Neural crest cell (in vitro differentiated cells): Measurements from ENCODE around the gene NEK8. TPM values are rescaled to one million over a fixed set of nuclear protein-coding genes. Genes with fewer than 3 reads are reported as not detected.
"Not testable (repeated sequence)": the region's sequence is repeated elsewhere in the genome, so short reads cannot be mapped to it uniquely, and the experiment has no call there.

Experiments
- DNase-seq: peaks from one replicate; pipeline ENCODE4 v3.0.0; 2021; ENCODE audit warnings: low read depth, mixed read lengths, low spot score
- H3K27ac Mint-ChIP-seq: one replicate; pipeline ENCODE4 v1.8.0; 2021; ENCODE audit warnings: mild to moderate bottlenecking, mixed read lengths; ENCODE audit not compliant: unreplicated experiment
- H3K27me3 Mint-ChIP-seq: 2 replicates; pipeline ENCODE4 v1.8.0; 2021; ENCODE audit warnings: low read depth, mild to moderate bottlenecking, mixed read lengths
- H3K36me3 Mint-ChIP-seq: 2 replicates; pipeline ENCODE4 v1.8.0; 2021; ENCODE audit warnings: low read depth, mild to moderate bottlenecking, mixed read lengths
- H3K4me1 Mint-ChIP-seq: 2 replicates; pipeline ENCODE4 v1.8.0; 2021; ENCODE audit warnings: mixed read lengths
- H3K4me3 Mint-ChIP-seq: one replicate; pipeline ENCODE4 v1.8.0; 2021; ENCODE audit warnings: mild to moderate bottlenecking, mixed read lengths
- H3K9me3 Mint-ChIP-seq: 2 replicates; pipeline ENCODE4 v1.8.0; 2021; ENCODE audit warnings: mixed read lengths
- CTCF ChIP-seq: fragments of 200-600 bp; sonication (generic); conservative IDR thresholded peaks from 2 replicates; pipeline ENCODE4 v1.5.0; 2021; ENCODE audit warnings: antibody characterized with exemption, mild to moderate bottlenecking
- total RNA-seq: library from RNA; stranded (reverse); gene quantifications from 2 replicates; pipeline ENCODE4 v1.2.1, GENCODE V29; 2021

The NEK8 gene
- total RNA-seq, 1 donor from 2014 or later: 6.2 TPM

GRCh38 chr17:28716740-28717577 is 11.6 kb upstream of the NEK8 start:
- Mint-ChIP-seq H3K36me3 (peaks cover 33% of the 10 kb centered on the region), H3K9me3 (no peaks in the 10 kb centered on the region), H3K27me3 (peaks cover 8% of the 10 kb centered on the region), H3K4me3 (peak overlapping the region; percentile 87), H3K4me1 (peaks cover 61% of the 10 kb centered on the region), H3K27ac (peak overlapping the region; percentile 93)
- TF ChIP-seq CTCF: no peak
- peak; percentile 32 for DNase-seq

GRCh38 chr17:28717578-28718332 is 10.8 kb upstream of the NEK8 start, which contains the start of gene RAB34:
TSS of gene RAB34 (minus strand) at chr17:28717868. CDS start at chr17:28717266, 602 bp downstream.
- DNase-seq: peak; percentile 73

GRCh38 chr17:28718333-28719020 is 10.1 kb upstream of the NEK8 start:
- H3K4me3 Mint-ChIP-seq: peak overlapping the region; percentile 87
- H3K27me3 Mint-ChIP-seq: peaks cover 8% of the 10 kb centered on the region
- peaks cover 63% of the 10 kb centered on the region for H3K4me1 Mint-ChIP-seq
- no peak for DNase-seq
- peak overlapping the region; percentile 98 for H3K27ac Mint-ChIP-seq
- TF ChIP-seq CTCF: no peak
- no peaks in the 10 kb centered on the region for H3K9me3 Mint-ChIP-seq
- peaks cover 30% of the 10 kb centered on the region for H3K36me3 Mint-ChIP-seq

More at GRCh38 chr17:28717578-28718332, 10.8 kb upstream of the NEK8 start, which contains the start of gene RAB34:
- Mint-ChIP-seq H3K27me3 (peaks cover 8% of the 10 kb centered on the region), H3K4me1 (peaks cover 60% of the 10 kb centered on the region), H3K4me3 (peak within 1 kb of the TSS; percentile 87), H3K9me3 (no peaks in the 10 kb centered on the region), H3K36me3 (peaks cover 30% of the 10 kb centered on the region), H3K27ac (peak within 1 kb of the TSS; percentile 98)
- peak; percentile 60 for TF ChIP-seq CTCF

- Mint-ChIP-seq H3K36me3 (peaks cover 26% of the 10 kb centered on the region), H3K4me1 (peaks cover 67% of the 10 kb centered on the region), H3K27me3 (peaks cover 8% of the 10 kb centered on the region), H3K4me3 (peak overlapping the region; percentile 100), H3K27ac (peak overlapping the region; percentile 98), H3K9me3 (no peaks in the 10 kb centered on the region)
- DNase-seq: peak; percentile 18
- TF ChIP-seq CTCF: no peak
Measured at GRCh38 chr17:28719021-28719433, 9.6 kb upstream of the NEK8 start.

- no peak for DNase-seq
- H3K4me3 Mint-ChIP-seq: peak overlapping the region; percentile 100
- peak; percentile 32 for TF ChIP-seq CTCF
- H3K9me3 Mint-ChIP-seq: no peaks in the 10 kb centered on the region
- peaks cover 78% of the 10 kb centered on the region for H3K4me1 Mint-ChIP-seq
- peaks cover 14% of the 10 kb centered on the region for H3K27me3 Mint-ChIP-seq
- peaks cover 23% of the 10 kb centered on the region for H3K36me3 Mint-ChIP-seq
- H3K27ac Mint-ChIP-seq: peak overlapping the region; percentile 98
Measured at GRCh38 chr17:28720247-28720996, 8.2 kb upstream of the NEK8 start.

GRCh38 chr17:28720997-28721329 is 7.6 kb upstream of the NEK8 start:
- peaks cover 16% of the 10 kb centered on the region for H3K27me3 Mint-ChIP-seq
- H3K36me3 Mint-ChIP-seq: peaks cover 23% of the 10 kb centered on the region
- H3K4me3 Mint-ChIP-seq: peak overlapping the region; percentile 100
- not testable (repeated sequence) for H3K9me3 Mint-ChIP-seq, DNase-seq
- H3K4me1 Mint-ChIP-seq: peaks cover 76% of the 10 kb centered on the region
- peak overlapping the region; percentile 98 for H3K27ac Mint-ChIP-seq
